Colon (tissue), 2 donors: Measurements from ENCODE around the gene DYRK4.

Source experiments
- FAIRE-seq: peaks from 2 replicates; lab custom pipeline; 2012; peaks lifted over from hg19 to GRCh38; lab: Jason Lieb, UNC
- donor health status: control.
- donor health status: control.

The DYRK4 gene

GRCh38 chr12:4621511-4621910 is 59.5 kb downstream of the DYRK4 start:
- no peak for FAIRE-seq

- FAIRE-seq = no peak
Observed at GRCh38 chr12:4626543-4626942, 64.5 kb downstream of the DYRK4 start.

- FAIRE-seq = no peak
Observed at GRCh38 chr12:4628406-4628805, 66.4 kb downstream of the DYRK4 start.

- FAIRE-seq = no peak
Observed at GRCh38 chr12:4630262-4630661, 68.3 kb downstream of the DYRK4 start.

GRCh38 chr12:4643747-4644146 is 81.7 kb downstream of the DYRK4 start:
- no peak for FAIRE-seq

- no peak for FAIRE-seq
Observed at GRCh38 chr12:4645023-4645422, 83.0 kb downstream of the DYRK4 start.

GRCh38 chr12:4648104-4648500 is 86.1 kb downstream of the DYRK4 start:
- no peak for FAIRE-seq

GRCh38 chr12:4648501-4649357 is 86.7 kb downstream of the DYRK4 start, which contains the start of the genes AKAP3 and NDUFA9:
Gene AKAP3, minus strand, starts transcription at chr12:4649051. Its CDS starts 10,855 bp downstream, at chr12:4638196.
Gene NDUFA9, plus strand, starts transcription at chr12:4649114. Its CDS starts 13 bp downstream, at chr12:4649127.
- peak; percentile 77 for FAIRE-seq

GRCh38 chr12:4649358-4649661 is 87.3 kb downstream of the DYRK4 start:
- no peak for FAIRE-seq

GRCh38 chr12:4653257-4653656 is 91.2 kb downstream of the DYRK4 start:
- FAIRE-seq = no peak

- no peak for FAIRE-seq
Observed at GRCh38 chr12:4653691-4654090, 91.7 kb downstream of the DYRK4 start.
